Stimulated activated CD4-positive, alpha-beta T cell treated with anti-CD3 and anti-CD28 coated beads, Interleukin-12 subunit alpha, Interleukin-12 subunit beta, amount 100 ng/mL, for 24 hours (primary cell): ENCODE results near the gene TNS1.
A peak's percentile ranks its signal among the peaks of the same experiment; 100 is the strongest.

Experiments used
- DNase-seq, 2 experiments: peaks; one replicate each; pipeline ENCODE4 v3.0.0-alpha.2; 2020; ENCODE audit warnings: low read depth in 2 of 2

Gene TNS1

DNA sequence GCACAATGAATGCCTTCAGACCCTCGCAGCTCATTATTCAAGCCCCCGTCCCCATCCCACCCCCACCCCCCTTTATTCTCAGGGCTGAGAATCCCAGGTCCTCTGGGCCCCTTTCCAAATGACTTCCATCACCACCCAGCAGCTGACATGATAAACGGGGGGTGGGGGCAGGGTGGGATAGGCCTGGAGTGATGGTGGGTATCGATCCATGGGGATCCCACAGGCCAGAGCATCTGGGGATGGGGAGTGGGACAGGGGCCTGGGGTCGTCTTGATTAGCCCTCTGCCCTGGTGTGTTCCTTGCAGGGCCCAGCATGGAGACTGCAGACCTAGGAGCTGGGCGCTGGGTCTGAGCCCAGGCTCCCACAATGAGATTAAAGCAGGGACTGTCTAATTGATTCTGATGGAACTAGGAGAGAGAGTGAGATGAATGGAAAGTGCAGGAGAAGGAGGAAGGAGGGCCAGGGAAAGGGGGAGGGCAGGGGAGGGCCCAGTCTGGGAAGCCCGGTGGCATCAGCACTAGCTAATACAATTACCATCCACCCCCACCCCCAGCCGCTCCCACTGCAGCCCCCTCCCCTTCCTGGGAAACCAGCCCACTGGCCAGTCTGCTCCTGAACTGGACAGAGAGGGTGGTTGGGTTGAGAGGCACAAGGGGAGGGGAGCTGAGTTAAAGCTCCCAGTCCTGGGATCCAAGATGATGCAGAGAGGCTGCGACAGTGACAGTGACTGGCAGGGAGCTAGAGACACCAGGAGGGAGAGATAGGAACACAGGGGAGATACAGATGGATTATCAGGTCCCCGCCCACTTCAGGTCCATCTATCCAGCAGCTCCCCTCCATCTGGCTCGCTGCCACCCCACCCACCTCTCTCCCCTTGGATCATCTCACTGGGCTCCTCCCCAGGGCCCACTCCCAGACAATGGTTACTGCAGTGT lies 13.1 kb upstream of the TNS1 start:
- no peak for DNase-seq

DNA sequence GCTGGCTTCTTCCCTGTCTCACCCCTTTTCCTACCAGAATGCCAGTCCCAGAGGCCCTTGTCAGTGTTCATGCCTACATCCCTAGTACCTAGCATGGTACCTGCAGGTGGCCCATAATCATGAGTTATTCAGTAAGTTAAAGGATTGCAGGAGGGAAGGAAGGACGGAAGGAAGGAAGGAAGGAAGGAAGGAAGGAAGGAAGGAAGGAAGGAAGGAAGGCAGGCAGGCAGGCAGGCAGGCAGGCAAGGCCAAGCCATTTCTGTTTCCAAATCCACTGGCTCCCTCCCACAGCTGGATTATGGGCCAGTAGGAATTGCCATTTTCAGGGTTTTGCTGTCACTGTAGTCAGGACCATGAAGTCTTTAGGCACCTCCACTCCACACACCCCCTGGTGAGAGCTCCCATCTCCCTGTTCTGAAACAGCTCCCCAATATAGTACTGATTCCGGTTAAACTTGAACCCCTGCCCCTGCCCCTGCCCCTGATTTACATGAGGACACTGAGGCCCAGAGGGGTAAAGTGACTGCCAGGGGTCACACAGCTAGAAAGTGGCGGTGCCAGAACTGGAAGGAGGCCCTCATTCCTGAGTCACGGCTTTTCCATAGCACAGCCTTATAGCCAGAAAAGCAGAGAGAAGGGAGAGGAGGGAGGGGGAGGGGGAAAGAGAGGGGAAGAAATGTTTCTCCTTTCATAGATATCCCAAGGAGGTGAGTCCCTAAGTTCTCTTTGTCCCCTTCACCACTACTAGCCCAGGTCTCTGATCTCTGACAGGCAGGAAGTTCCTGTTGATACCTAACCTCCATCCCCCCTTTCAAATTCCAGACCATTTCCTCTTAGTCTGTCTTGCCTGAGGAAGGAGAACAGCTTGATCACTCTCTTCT lies 12.2 kb upstream of the TNS1 start:
- DNase-seq, result no peak

DNA sequence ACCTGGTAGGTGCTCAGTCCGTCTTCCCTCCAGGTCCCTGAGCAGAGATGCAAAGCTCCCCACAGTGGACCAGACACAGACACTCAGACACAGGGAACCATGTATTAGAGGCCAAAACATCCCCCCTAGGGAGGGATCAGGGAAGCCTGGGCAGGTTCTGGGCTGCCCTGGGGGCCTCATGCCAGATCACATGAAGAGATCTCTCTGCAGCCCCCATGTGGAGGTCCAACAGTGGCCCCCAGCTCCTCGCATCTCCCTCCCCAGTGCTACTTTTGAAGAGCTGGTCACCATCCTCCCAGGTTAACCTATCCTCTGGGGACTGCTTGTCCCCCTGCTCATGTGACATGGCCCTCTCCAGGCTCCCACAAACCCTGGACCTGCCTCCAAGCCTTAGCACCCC lies 10.5 kb upstream of the TNS1 start:
- no peak for DNase-seq

DNA sequence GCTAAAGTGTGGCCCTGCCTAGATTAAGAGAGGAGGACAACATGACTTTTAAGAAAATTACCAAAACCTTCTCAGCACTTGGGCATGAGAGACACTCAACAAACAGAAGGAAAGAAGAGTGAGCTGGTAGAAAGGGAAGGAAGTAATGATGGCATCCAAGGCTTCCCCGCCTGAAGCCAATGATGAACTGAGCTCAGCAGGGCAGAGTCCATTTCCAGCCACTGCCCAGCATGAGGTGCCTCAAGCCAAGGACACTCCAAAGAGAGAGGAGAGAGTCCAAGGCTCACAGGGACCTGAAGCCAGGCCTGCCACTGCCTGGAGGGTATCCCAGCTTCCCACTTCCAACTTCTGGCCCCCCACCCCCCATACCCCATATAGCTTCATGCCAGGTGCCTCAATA lies 9.5 kb upstream of the TNS1 start:
- no peak for DNase-seq

DNA sequence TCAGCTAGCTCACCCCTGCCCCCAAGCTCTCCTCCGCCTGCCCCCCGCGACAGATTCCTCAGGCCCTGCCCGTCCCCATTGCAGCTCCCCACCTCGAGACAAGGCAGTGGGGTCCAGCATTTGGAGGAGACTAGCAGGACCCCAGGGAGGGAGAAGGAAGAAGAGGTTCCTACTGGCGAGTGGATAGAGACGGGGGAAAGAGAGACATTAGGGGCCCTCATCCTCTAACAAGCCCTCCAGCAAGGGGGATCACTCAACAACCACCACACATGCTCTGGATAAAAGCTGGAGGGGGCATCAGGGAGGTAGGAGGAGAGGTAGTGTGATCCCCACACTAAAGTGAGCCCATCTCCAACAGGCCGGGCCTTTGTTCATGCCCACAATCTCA lies 8.9 kb upstream of the TNS1 start:
- DNase-seq, result no peak

DNA sequence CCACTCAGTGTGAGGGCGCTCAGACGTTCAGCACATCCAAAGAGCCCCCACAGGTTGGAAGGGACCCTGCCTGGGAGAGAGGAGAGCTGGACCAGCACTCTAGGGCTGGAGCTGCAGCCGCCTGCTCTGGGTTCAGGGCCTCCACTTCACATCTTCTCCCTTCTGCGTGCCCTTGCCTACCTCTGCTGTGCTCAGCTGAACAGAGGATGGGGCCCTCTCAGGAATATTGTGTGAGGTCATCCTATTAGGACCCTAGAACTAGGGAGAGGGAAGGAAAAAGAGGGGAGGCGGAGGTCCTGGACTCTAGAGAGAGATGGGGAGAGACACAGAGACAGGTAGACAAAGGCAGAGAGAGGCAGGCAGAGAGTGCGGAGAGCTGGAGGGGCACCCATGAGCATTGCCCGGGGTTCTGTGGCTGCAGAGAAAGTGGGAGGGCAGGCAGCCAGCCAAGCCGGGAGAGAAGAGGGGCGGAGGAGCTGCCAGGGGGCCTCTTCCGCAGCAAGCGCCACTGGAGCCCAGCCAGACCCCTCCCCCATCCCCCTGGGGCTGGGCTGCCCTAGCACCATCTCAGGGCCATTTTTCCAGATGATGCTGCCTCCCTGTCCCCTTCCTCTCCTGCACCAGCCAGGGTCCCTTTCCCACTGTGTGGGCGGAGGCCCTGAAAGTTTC lies 8.3 kb upstream of the TNS1 start:
- DNase-seq, result no peak

DNA sequence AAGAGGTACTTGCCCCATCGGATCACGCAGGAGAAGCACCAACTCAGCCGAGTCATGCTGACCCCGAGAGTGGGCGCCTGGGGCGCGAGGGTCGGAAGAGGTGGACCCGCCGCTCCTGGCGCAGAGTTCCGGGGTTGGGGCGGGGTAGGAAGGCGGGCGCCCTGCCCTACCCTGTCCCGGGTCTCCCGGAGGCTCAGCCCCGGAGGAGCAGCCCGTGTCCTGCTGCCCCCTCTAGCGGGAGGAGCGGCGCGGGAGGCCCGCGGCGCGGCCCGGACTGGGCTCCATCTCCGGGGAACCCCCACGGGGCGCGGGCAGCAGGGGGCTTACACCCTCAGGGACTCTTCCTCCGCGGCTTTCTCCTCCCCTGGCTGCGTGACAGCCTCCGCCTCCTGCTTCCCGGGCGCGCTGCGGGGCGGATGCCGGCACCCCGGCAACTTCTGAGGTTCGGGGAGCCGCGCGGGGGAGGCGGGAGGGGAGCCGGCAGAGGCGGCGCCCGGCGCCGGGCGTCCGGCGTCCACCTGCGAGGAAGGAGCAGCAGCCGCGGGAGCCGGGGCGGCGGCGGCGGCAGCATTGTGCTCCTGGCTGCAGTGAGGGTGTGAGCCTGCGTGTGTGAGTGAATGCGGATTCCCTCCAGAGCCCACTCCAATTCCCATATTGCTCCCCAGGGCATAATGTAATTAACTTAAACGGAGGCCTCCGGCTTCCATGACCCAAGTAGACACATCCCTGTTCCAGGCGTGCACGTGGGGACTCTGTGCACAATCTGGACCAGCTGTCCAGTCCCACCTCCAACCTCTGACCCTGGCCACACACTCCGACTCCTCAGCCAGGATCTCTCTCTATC lies 7.6 kb upstream of the TNS1 start:
- DNase-seq, result peak in 1 of 2 experiments; percentile 26

DNA sequence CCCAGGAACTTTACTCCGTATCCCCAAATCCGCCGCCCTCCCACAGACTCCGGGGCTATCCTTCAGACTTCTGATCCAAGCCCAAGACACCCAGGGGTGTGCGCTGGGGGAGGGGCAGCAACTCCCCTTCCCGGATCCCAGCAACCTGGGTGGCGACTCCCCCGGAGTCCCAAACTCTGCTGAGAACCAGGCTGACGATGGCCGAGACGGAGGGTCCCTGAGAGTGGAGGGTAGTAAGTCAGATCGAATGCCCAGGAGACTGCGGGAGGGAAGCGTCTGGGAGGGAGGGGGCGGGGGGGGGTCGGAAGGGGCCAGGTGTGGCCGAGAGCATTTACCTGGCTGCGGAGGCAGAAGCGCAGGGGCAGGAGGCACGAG lies 7.0 kb upstream of the TNS1 start:
- DNase-seq, result no peak

DNA sequence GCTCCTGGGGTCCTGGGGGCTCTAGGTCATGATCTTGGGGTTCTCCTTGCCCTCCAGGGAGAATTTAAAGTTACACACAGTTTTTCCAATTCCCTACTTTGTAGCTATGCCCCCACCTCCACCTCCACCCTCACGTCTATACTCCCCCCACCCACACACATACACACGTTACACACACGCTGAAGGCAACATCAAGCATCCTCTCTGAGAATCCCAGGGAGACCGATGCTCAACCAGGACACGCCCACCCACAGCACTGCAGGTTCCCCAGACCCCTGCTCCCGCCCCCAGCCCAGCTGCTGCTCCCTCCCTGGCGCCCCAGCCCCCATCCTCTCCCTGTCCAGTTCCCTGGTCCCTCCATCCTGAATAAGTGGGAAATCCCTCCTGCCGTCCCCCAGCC lies 6.4 kb upstream of the TNS1 start:
- DNase-seq, result no peak

DNA sequence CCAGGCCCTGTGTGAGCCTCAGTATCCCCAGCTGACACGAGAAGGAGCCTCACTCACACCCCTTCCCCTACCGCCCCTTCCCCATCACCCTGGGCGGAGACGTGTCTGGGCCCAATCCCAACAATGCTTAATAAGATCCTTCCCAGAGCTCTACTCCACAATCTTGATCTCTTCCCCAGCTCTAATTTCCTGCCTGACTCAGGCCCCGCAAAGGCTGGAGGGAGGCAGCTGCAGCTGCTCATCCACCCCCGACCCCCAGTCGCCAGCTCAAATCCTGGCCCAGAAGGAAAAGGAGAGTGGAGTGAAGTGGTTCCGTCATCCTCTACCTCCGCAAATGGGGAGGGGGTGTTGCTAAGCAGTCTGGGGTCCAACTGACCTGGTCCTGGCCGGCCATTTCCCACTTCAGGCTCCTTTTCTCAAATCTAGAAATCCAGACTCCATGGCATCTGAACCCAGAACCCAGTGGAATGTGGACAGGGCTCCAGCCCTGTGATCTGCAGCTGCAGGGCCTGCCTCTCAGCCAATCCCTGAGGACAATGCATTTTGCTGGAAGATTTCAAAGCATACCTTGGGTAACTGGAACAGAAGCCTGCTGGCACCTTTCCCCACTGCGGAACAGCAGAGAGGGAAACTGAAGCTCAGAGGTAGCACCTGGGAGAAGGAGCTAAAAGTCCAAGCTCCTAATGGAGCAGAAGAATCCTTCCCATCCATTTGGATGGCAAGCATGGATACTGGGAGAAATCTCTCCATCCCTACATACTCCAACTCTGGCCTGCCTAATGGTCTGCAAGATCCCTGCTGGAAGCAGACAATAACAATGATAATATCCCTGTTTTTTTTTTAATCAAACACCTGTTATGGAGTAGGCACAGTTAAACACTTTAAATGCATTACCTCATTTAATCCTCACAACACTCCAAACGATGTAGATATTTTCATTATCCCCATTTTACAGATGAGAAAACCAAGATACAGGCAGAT lies 5.6 kb upstream of the TNS1 start:
- DNase-seq, result no peak

DNA sequence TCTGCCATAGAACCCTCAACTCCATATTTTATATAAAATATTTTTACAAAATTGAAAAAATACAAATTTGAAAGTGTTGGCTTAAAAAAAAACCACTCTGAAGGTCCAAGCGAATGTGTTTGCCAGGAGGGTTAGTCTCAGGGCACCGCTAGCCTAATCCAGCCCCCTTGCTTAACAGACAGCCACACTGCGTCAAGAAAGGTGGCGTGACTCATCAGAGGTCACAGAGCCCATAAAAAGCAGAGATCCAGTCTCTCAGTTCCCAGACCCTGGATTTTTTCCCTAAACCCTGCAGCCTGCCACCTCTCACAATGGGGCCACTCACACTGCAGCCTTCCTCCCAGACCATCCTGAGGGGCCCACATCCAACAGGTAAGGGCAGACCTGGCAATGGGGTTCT lies 3.9 kb upstream of the TNS1 start:
- no peak for DNase-seq

DNA sequence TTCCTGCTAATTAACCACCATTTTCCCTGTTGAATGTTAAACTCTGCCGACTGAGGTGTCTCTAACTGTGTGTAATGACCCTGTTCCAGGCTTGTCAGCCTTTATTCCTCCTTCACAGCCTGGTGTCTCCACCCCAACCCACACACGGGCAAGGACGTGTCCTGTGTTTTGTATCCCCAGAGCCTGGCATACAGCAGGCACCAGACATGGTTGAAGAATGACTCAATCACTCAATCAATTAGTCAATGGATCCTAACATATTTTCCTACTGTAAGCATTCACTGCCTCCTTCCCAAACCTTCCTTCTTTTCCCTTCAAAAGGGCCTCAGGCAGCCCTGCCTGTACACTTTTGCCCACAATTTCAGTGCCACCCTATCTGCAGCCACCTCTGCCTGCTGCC lies 2.7 kb upstream of the TNS1 start:
- DNase-seq, result no peak

DNA sequence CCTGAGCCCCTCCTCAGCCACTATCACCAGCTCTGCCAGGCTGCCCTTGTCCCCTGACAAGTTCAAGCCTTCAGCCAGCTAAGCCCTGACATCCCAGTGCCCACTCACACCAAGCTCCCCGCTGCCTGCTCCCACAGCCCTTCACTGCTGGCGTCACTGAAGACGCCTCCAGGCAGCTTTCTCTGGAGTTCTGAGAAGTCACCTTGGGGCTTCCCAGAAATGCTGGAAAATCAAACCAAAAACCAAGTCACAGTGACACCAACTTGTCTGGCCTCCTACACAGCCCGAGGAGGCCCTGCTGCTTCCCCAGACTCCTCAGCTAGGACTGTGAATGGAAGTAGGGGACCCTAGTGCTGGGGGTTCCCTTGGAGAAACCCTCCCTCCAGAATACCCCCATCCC lies 2.2 kb upstream of the TNS1 start:
- no peak for DNase-seq

DNA sequence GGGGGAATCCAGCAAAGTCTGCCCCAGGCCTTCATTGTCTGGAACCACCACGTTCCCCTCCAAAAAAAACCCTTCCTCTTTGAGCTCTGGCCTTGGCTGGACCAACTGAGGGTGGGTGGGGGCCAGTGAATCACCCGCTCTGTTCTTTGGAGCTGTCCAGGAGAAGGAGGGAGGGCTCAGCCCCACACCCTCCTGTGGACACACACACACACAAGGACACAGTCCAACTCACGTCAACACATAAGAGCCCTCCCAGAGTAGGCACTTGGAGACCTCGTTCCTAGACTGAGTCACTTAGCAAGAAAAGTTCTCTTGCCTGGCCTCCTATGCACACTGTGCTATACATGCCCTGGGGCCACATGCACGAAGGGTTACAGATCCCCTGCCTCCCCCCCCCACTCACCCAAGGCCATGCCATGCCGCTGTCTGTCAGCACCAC lies 1.2 kb upstream of the TNS1 start:
- DNase-seq, result no peak

DNA sequence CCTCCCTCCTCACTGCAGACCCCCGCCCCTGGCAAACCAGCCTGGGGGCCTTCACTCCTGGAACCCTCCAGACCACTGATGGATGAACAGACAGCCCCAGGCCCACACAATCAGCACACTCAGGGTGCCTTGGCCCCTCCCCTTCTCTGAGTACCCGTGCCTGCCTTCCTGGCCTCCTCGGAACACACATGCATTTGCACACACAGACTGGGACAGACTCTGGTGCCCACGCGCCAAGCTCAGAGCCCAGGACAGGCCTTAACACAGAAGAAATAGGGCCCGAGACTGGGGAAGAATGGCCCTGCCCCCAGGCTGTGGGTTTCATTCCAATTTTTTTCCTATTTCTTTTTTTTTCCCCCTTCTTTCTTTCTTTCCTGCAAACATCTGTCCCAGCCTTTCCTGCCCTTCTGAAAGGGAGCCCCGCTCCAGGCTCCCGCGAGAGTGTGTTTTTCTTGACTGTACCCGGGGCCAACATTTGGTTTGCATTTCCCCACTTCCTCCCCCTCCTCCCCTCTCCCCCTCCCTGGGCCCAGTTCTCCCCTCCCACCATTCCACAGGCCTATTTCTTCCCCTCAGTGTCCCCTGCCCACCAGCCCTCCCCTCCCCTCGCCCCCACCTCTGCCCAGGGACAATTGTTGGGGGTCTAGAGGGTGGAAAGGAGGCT lies 618 bp upstream of the TNS1 start:
- DNase-seq, result no peak

DNA sequence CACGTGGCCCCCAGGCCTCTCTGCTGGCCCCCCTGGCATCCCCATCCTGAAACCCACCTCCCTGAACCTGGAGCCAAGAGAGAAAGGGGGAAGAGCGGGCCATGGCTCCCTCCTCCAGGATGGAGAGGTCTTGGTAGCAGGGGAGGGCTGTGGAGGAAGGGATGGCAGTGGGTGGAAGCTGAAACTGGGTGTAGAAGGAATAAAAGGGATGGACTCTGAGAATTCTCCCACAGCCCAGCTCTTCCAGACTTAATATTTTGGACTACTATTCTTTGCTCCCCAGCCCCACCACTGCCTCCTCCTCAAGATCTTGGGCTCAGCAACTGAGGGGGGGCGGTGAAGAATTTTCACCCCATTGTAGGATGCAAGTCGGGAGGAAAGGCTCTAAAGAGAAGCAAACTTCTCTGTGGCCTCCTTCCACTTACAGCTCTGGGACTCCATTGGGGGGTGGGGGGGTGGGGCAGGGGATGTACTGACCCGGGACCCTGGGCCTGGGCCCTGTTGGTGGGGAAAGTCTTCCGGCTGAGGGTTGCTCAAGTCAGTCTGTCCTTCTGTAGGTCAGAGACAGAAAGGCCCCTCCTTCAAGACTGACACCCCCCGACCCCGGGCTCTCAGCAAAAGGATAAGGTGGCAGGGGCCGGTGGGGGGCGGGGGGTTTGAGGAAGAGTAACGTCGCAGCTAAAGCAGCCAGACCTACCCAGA lies 501 bp downstream of the TNS1 start:
- no peak for DNase-seq

DNA sequence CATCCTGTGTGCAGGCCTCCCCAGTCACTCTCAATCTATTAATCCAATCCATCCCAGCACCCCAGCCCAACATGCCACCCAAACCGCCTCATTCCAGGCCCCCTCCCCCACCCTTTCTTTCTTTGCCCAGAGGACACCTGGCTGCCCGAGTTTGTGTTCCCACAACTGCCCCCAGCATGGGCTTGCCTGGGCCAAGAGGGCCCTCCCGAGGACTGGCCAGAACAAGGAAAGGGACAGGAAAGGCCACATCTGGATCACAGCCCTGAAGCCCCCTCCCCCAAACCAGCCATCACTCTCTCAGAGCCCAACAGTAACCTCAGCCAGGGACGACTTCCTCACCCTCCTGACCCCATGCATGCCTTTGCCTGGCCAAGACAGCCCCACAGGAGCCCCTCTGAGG lies 1.2 kb downstream of the TNS1 start:
- no peak for DNase-seq

DNA sequence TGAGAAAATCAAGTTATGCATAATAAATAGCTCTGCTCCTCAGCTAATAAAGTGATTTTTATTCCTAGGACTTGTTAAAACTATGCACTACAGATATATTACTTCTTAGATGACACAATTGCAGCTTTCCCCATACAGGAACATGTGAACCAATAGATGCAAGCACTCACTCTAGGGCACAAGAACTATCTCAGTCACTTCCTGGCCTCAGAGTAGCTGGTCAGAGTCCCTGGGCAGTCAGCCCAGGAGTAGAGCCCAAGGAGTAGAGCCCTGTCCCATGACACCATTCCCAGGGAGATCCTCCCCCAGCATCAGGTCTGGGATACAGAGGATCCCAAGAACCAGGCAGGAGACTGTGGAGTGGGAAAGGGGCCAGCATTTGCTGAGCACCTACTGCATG lies 2.7 kb downstream of the TNS1 start:
- DNase-seq, result no peak

DNA sequence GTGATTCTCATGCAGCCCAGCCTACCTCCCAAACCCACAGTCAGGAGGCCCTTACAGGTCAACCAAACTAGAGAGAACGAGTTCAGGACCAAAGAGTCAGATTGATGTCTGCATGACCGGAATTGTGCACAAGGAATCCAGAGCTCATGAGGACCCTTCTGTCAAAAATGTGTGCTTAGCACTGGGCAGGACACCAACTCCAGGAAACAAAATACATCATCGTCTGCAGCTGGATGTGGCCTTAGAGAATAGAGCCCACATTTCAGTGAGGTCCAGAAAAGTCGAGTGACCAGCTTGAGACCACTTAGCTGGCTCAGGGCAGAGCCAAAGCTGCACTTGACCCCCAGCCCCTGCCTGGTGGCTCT lies 3.2 kb downstream of the TNS1 start:
- no peak for DNase-seq
